Measurements from ENCODE around the gene SPINK7.

SPINK7 gene

DNA sequence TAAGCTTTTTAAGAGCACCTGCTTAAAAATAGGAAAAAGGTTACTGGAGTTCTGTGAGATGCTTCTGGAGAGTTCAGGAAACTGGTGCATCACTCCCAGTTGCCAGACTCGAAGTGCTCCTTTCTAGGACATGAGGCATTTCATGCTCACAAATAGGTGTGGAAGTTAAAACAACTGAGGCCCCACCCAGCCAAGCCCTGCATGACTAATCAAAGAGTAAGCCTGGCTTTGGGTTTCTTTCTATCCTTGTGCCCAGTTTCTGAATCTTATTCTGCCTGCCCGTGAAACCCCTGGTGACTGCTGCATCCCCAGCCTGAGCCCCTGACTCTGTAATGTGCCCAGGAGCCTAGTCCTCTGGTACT lies 30.8 kb downstream of the SPINK7 start:
- DNase-seq (ENCODE audit: extremely low spot score, insufficient read length, low read depth), result no peak
- FAIRE-seq, result no peak

DNA sequence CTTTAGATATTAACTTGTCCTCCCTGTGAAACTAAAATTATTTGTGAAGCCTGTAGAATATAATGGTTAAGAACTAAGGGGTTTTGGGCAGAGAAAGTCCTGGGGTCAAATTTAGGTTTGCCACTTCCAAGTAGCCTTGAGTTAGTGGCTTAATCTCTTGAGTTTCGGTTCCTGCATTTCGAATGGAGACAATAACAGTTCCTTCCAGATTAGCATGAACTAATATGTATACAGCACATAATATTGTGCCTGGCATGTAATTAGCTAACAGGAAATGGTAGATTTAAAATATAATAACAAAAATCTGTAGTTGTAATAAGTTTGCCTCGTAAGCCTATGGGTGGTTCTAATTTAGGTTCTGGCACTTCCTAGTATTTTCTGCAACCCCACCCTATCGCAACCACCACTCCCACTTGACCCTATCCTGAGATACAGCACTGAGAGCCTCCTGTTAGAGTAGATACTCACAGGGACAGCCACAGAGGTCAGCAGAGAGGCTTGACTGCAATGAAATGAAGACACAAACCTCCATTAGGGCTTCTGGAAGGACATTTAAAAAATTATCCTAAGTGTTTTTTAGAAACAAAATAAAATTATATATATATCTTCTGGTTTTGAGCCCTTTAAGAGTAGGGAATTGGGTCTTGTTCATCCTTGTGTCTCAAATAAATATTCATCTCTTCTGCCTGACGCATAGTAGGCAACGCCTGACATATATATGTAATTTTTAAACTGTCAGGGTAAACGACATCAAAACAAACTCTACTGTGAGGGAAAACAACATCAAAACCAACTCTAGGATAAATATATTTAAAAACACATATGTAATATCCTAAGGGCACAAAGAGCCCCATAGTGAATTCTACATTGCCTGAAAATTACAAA lies 31.6 kb downstream of the SPINK7 start:
- no peak for DNase-seq (ENCODE audit: extremely low spot score, insufficient read length, low read depth)
- FAIRE-seq, result no peak

DNA sequence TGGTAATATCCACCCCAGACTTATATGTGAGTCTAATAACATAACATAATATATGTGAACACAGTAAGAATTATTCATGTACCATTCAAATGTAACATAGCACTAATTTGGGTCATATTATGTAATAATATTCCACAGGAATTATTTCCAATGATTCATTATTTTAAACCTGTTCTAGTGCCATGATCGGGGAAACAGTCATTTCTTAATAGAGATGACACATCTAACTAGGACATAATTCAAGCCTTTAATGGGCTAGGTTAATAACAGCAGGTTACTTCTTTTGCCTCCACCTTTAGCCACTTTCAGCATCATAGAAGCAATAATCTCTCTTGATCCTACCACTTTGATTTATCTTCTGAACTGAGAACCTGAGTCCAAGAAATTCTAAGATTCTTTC lies 35.5 kb downstream of the SPINK7 start:
- no peak for DNase-seq (ENCODE audit: extremely low spot score, insufficient read length, low read depth)
- FAIRE-seq, result no peak

DNA sequence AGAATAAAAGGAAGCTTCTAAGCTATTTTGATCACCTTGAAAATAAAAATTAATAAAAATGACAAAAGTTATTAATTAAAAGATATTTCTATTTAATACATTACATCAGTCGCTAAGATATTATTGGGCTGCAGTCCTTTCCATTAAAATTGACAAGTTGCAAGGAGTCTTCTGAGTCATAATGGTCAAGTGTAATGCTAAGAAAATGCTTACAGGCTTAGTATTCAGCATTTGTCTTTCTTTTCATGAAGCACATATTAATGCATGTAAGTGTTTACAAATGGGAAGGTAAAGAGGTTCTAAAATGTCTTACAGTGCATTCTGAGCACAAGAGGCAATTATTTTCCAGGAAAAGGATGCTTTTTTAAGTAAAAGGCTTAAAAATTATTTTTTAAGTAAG lies 40.5 kb downstream of the SPINK7 start:
- FAIRE-seq, result no peak

DNA sequence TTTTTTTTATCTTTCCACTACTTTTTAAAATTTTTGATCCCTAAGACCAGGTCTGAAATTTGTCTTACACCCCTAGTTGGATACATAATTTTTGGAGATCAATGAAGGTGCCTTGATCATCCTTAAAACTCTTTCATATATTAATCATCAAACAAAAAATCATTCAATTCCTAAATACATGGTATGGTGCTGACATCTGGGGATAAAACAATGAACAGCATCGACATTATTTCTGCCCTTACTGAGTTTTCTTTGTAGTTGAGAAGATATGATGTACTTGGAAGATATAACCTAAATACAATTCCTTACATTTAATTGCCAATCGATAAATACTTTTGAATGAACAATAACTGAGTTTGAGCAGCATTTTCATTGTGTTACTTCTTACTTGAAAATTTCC lies 41.4 kb downstream of the SPINK7 start:
- DNase-seq (ENCODE audit: extremely low spot score, insufficient read length, low read depth) (no peak), FAIRE-seq (no peak)

More for the DNA sequence above, 40.5 kb downstream of the SPINK7 start:
- no peak for DNase-seq (ENCODE audit: extremely low spot score, insufficient read length, low read depth)

DNA sequence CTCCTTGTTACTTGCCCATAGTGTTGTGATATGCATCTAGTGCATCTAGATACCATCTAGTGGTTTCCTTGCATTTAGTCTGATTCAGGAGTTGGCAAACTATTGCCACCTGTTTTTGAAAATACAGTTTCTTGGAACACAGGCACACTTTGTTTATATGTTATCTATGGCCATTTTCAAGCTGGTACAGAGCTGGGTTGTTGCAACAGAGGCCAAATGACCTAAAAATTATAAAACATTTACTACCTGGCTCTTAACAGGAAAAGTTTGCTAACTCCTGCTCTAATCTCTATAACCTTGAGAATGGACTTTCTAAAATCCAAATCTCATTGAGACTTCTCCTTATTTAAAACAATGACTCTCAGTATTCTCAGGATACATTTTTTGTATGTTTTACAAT lies 52.1 kb downstream of the SPINK7 start:
- no peak for DNase-seq (ENCODE audit: extremely low spot score, insufficient read length, low read depth)

More for the DNA sequence above, 52.1 kb downstream of the SPINK7 start:
- no peak for FAIRE-seq
